ENCODE measurements around the gene GLB1L2.

GLB1L2 gene

GRCh38 chr11:134385774-134386565, 54.2 kb downstream of the GLB1L2 start:
- no peak for DNase-seq (ENCODE audit: low spot score)

- DNase-seq (ENCODE audit: low spot score), result no peak
These were observed 55.2 kb downstream of the GLB1L2 start for GRCh38 chr11:134386945-134387344.

- no peak for DNase-seq (ENCODE audit: low spot score)
These were observed 55.7 kb downstream of the GLB1L2 start for GRCh38 chr11:134387501-134387900.

- no peak for DNase-seq (ENCODE audit: low spot score)
These were observed 56.8 kb downstream of the GLB1L2 start for GRCh38 chr11:134388590-134388989.

GRCh38 chr11:134389464-134390180, 57.8 kb downstream of the GLB1L2 start:
- no peak for DNase-seq (ENCODE audit: low spot score)

- no peak for DNase-seq (ENCODE audit: low spot score)
These were observed 59.1 kb downstream of the GLB1L2 start for GRCh38 chr11:134390706-134391569.

GRCh38 chr11:134391656-134392055, 59.9 kb downstream of the GLB1L2 start:
- no peak for DNase-seq (ENCODE audit: low spot score)

GRCh38 chr11:134392953-134393615, 61.3 kb downstream of the GLB1L2 start:
- DNase-seq (ENCODE audit: low spot score), result no peak

- no peak for DNase-seq (ENCODE audit: low spot score)
These were observed 61.9 kb downstream of the GLB1L2 start for GRCh38 chr11:134393638-134394037.

GRCh38 chr11:134394311-134394710, 62.5 kb downstream of the GLB1L2 start:
- DNase-seq (ENCODE audit: low spot score), result no peak

GRCh38 chr11:134395002-134395401, 63.2 kb downstream of the GLB1L2 start:
- no peak for DNase-seq (ENCODE audit: low spot score)

- DNase-seq (ENCODE audit: low spot score), result no peak
These were observed 65.7 kb downstream of the GLB1L2 start for GRCh38 chr11:134397304-134398078.

GRCh38 chr11:134398079-134398444, 66.3 kb downstream of the GLB1L2 start:
- no peak for DNase-seq (ENCODE audit: low spot score)

- no peak for DNase-seq (ENCODE audit: low spot score)
These were observed 67.0 kb downstream of the GLB1L2 start for GRCh38 chr11:134398644-134399292.

GRCh38 chr11:134399293-134399654, 67.5 kb downstream of the GLB1L2 start:
- DNase-seq (ENCODE audit: low spot score), result no peak

- no peak for DNase-seq (ENCODE audit: low spot score)
These were observed 68.2 kb downstream of the GLB1L2 start for GRCh38 chr11:134399996-134400395.

GRCh38 chr11:134401825-134402809, 70.3 kb downstream of the GLB1L2 start:
- no peak for DNase-seq (ENCODE audit: low spot score)

- no peak for DNase-seq (ENCODE audit: low spot score)
These were observed 71.1 kb downstream of the GLB1L2 start for GRCh38 chr11:134402910-134403309.

GRCh38 chr11:134404575-134405341, 73.0 kb downstream of the GLB1L2 start:
- no peak for DNase-seq (ENCODE audit: low spot score)
